Fibroblast of lung (primary cell): ENCODE results near the gene R3HCC1L. TPM values are rescaled to one million over a fixed set of nuclear protein-coding genes. Genes with fewer than 3 reads are reported as not detected.

ENCODE experiments used
- DNase-seq, 2 donors: peaks; one replicate each; pipeline versions ENCODE4 v3.0.0 to v3.0.0-alpha.2; 2010; ENCODE audit warnings: low read depth in 2 of 2
- H2AFZ ChIP-seq: 2 replicates; pipeline ENCODE4 v1.5.1; 2012; ENCODE audit warnings: low read length, control low read depth, inconsistent platforms
- H3K27ac ChIP-seq: 2 replicates; pipeline ENCODE4 v1.5.1; 2011; ENCODE audit warnings: low read length, control low read depth; ENCODE audit not compliant: insufficient read depth
- H3K27me3 ChIP-seq: 2 replicates; pipeline ENCODE4 v1.5.1; 2011; ENCODE audit warnings: mild to moderate bottlenecking, low read length; ENCODE audit not compliant: control insufficient read depth, insufficient read depth
- H3K36me3 ChIP-seq: 2 replicates; pipeline ENCODE4 v1.5.1; 2011; ENCODE audit warnings: low read length; ENCODE audit not compliant: control insufficient read depth, insufficient read depth
- H3K4me1 ChIP-seq: 2 replicates; pipeline ENCODE4 v1.5.1; 2011; ENCODE audit warnings: low read length; ENCODE audit not compliant: control insufficient read depth, insufficient read depth; ENCODE audit errors: extremely low read depth
- H3K4me2 ChIP-seq: 2 replicates; pipeline ENCODE4 v1.5.1; 2011; ENCODE audit warnings: low read length, control low read depth; ENCODE audit not compliant: insufficient read depth; ENCODE audit errors: extremely low read depth
- H3K4me3 ChIP-seq, 4 experiments: fragments of 200-600 bp in 1 of 4; sonication (generic) in 1 of 4; replicated peaks in 1 of 4; 2 replicates each; pipeline ENCODE4 v1.5.1; 2011 to 2016; ENCODE audit warnings: low read length in 4 of 4, low read depth in 3 of 4, mild to moderate bottlenecking in 3 of 4, control low read depth in 2 of 4, inconsistent platforms in 1 of 4, mixed read lengths in 1 of 4; ENCODE audit not compliant: insufficient read depth in 1 of 4; ENCODE audit errors: control extremely low read depth in 1 of 4
- H3K79me2 ChIP-seq: 2 replicates; pipeline ENCODE4 v1.5.1; 2012; ENCODE audit warnings: mild to moderate bottlenecking, low read length, inconsistent platforms; ENCODE audit not compliant: control insufficient read depth, insufficient read depth
- H3K9ac ChIP-seq: 2 replicates; pipeline ENCODE4 v1.5.1; 2011; ENCODE audit warnings: mild to moderate bottlenecking, low read length, control low read depth; ENCODE audit not compliant: insufficient read depth
- H3K9me3 ChIP-seq: 2 replicates; pipeline ENCODE4 v1.5.1; 2012; ENCODE audit warnings: low read depth, low read length; ENCODE audit not compliant: control insufficient read depth, insufficient read depth
- H4K20me1 ChIP-seq: 2 replicates; pipeline ENCODE4 v1.5.1; 2011; ENCODE audit warnings: low read length; ENCODE audit not compliant: control insufficient read depth, insufficient read depth; ENCODE audit errors: extremely low read depth
- CTCF ChIP-seq, 2 donors: IDR thresholded peaks in 1 of 2; conservative IDR thresholded peaks in 1 of 2; 1 replicate in 1 of 2; 2 replicates in 1 of 2; pipeline ENCODE4 v1.5.1; 2011 to 2012; ENCODE audit warnings: low read length in 2 of 2, control low read depth in 1 of 2, inconsistent platforms in 1 of 2, low read depth in 1 of 2, mild to moderate bottlenecking in 1 of 2
- EZH2 ChIP-seq: IDR thresholded peaks from 2 replicates; pipeline ENCODE4 v1.5.1; 2012; ENCODE audit warnings: low read length, control low read depth, mild to moderate bottlenecking; ENCODE audit errors: missing control alignments
- polyA plus RNA-seq, 2 donors: library from polyadenylated mRNA; depleted of rRNA in 1 of 2; stranded (reverse) in 1 of 2; unstranded in 1 of 2; fragments of >200 nt; gene quantifications; 2 replicates each; pipeline ENCODE4 v1.2.1, GENCODE V29; 2011 to 2012; ENCODE audit warnings: missing spikeins in 1 of 2
- total RNA-seq: library from RNA; depleted of rRNA; stranded (reverse); fragments of >200 nt; gene quantifications from 2 replicates; pipeline ENCODE4 v1.2.1, GENCODE V29; 2014

R3HCC1L gene
- total and polyA plus RNA-seq, 2 donors (not counting 1 experiment from before 2014, with no cell fraction given) = 11.1 to 19.5 TPM

GRCh38 chr10:98169379-98169778 is 34.9 kb downstream of the R3HCC1L start:
- no peak overlapping the region for H3K4me3 ChIP-seq
- no peaks in the 10 kb centered on the region for H3K27me3 ChIP-seq
- no peaks in the 10 kb centered on the region for H3K4me1 ChIP-seq
- H3K4me2 ChIP-seq = no peak overlapping the region
- no peaks in the 10 kb centered on the region for H4K20me1 ChIP-seq
- H3K27ac ChIP-seq = no peak overlapping the region
- peaks cover 3% of the 10 kb centered on the region for H3K79me2 ChIP-seq
- no peak for DNase-seq
- TF ChIP-seq CTCF (conservative IDR thresholded peaks at IDR 0.05 in 1 of 2, IDR thresholded peaks at IDR 0.05 in 1 of 2; ENCODE audit: low read depth in 1 of 2, low read length in 2 of 2) = no peak
- no peak for TF ChIP-seq EZH2
- H3K9ac ChIP-seq = no peak overlapping the region
- H3K9me3 ChIP-seq = no peaks in the 10 kb centered on the region
- no peak overlapping the region for H2AFZ ChIP-seq
- H3K36me3 ChIP-seq = no peaks in the 10 kb centered on the region

- Histone ChIP-seq H3K4me1 (no peaks in the 10 kb centered on the region), H3K36me3 (no peaks in the 10 kb centered on the region), H3K9ac (no peak overlapping the region), H3K79me2 (peaks cover 3% of the 10 kb centered on the region), H3K27ac (no peak overlapping the region), H3K4me3 (no peak overlapping the region), H2AFZ (no peak overlapping the region), H3K4me2 (no peak overlapping the region), H3K9me3 (no peaks in the 10 kb centered on the region), H3K27me3 (no peaks in the 10 kb centered on the region), H4K20me1 (no peaks in the 10 kb centered on the region)
- DNase-seq = peak; percentile 43 to 58
- peak; percentile 79 to 83 for TF ChIP-seq CTCF (conservative IDR thresholded peaks at IDR 0.05 in 1 of 2, IDR thresholded peaks at IDR 0.05 in 1 of 2; ENCODE audit: low read depth in 1 of 2, low read length in 2 of 2)
- TF ChIP-seq EZH2 = no peak
These were observed 36.0 kb downstream of the R3HCC1L start for GRCh38 chr10:98170249-98171117.

GRCh38 chr10:98172073-98172472 is 37.6 kb downstream of the R3HCC1L start:
- DNase-seq = peak; percentile 19 to 67
- TF ChIP-seq CTCF (conservative IDR thresholded peaks at IDR 0.05 in 1 of 2, IDR thresholded peaks at IDR 0.05 in 1 of 2; ENCODE audit: low read depth in 1 of 2, low read length in 2 of 2) (no peak), EZH2 (no peak)
- H4K20me1 ChIP-seq = no peaks in the 10 kb centered on the region
- H3K4me1 ChIP-seq = no peaks in the 10 kb centered on the region
- H3K4me2 ChIP-seq = peak overlapping the region; percentile 35
- no peak overlapping the region for H2AFZ ChIP-seq
- peaks cover 3% of the 10 kb centered on the region for H3K79me2 ChIP-seq
- no peaks in the 10 kb centered on the region for H3K36me3 ChIP-seq
- no peak overlapping the region for H3K4me3 ChIP-seq
- H3K27ac ChIP-seq = no peak overlapping the region
- no peak overlapping the region for H3K9ac ChIP-seq
- H3K9me3 ChIP-seq = no peaks in the 10 kb centered on the region
- no peaks in the 10 kb centered on the region for H3K27me3 ChIP-seq
